ENCODE data around the gene GPRC5A. TPM values are rescaled to one million over a fixed set of nuclear protein-coding genes. Genes with fewer than 3 reads are reported as not detected.

The GPRC5A gene
- total and polyA plus RNA-seq, 10 of the 15 experiments (the other 5 are each of a cell fraction or from before 2014, with no cell fraction given) = 0.10 to 2.8 (median 1.1) TPM

- Histone ChIP-seq H3K9me3 (replicated peaks; ENCODE audit: control insufficient read depth, insufficient read depth, low read length) (no peaks in the 10 kb centered on the region), H3K9ac (ENCODE audit: control insufficient read depth, insufficient read depth, low read length) (no peak overlapping the region), H3K27ac (ENCODE audit: control insufficient read depth, insufficient read depth) (no peak overlapping the region), H3K36me3 (ENCODE audit: control insufficient read depth in 2 of 2, insufficient read depth in 2 of 2, low read length in 1 of 2) (no peaks in the 10 kb centered on the region), H4K20me1 (ENCODE audit: control insufficient read depth, insufficient read depth) (no peaks in the 10 kb centered on the region), H3K79me2 (ENCODE audit: control insufficient read depth, insufficient read depth, low read length) (no peaks in the 10 kb centered on the region), H2AFZ (ENCODE audit: control insufficient read depth, low read depth, low read length) (no peak overlapping the region), H3K4me3 (no peak overlapping the region), H3K4me1 (ENCODE audit: control insufficient read depth, insufficient read depth, low read length) (no peaks in the 10 kb centered on the region), H3K4me2 (ENCODE audit: control insufficient read depth, insufficient read depth) (no peak overlapping the region), H3K27me3 (replicated peaks in 1 of 2; ENCODE audit: control insufficient read depth in 2 of 2, insufficient read depth in 2 of 2, low read length in 1 of 2) (peaks cover 0 to 3% of the 10 kb centered on the region in 2 experiments; a peak in 1 of 4 replicates)
- ChIA-PET RAD21 (ENCODE audit: unreplicated experiment) (no interaction called here), CTCF (no interaction called here), POLR2A (interaction anchor here (0.7 kb wide), 1 partner anchor 41 kb away, joined by 5 read pairs; no protein-coding TSS in a partner anchor), SMC1A (ENCODE audit: uncharacterized antibody, unreplicated experiment) (no interaction called here)
- DNase-seq (ENCODE audit: low read depth, low spot score) (no peak), FAIRE-seq (no peak), ATAC-seq (no peak)
- TF ChIP-seq RAD51 (IDR thresholded peaks at IDR 0.05) (no peak), POLR2AphosphoS5 (IDR thresholded peaks at IDR 0.05; ENCODE audit: low read length) (no peak), CHD4 (IDR thresholded peaks at IDR 0.05) (no peak), MYC (IDR thresholded peaks at IDR 0.05; ENCODE audit: insufficient read depth, insufficient read length, insufficient replicate concordance, low read length, severe bottlenecking) (no peak), POLR2AphosphoS2 (IDR thresholded peaks at IDR 0.05; ENCODE audit: low read depth, low read length) (no peak), TAF1 (IDR thresholded peaks at IDR 0.05; ENCODE audit: borderline replicate concordance, low read depth, low read length) (no peak), ATF7 (IDR thresholded peaks at IDR 0.05; ENCODE audit: low read depth) (no peak), RELA (IDR thresholded peaks at IDR 0.05; ENCODE audit: borderline replicate concordance, partially characterized antibody) (no peak)
- TF ChIP-seq, protein P1, sequence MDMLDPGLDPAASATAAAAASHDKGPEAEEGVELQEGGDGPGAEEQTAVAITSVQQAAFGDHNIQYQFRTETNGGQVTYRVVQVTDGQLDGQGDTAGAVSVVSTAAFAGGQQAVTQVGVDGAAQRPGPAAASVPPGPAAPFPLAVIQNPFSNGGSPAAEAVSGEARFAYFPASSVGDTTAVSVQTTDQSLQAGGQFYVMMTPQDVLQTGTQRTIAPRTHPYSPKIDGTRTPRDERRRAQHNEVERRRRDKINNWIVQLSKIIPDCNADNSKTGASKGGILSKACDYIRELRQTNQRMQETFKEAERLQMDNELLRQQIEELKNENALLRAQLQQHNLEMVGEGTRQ (IDR thresholded peaks at IDR 0.05; ENCODE audit: borderline replicate concordance, low read depth, low read length) = no peak
- intact Hi-C loops (cut with micrococcal nuclease; ENCODE audit: unreplicated experiment) = no loop called here
- no TSS peak for BruUV-seq (replicated peaks)
- in situ Hi-C loops (cut with MboI) = no loop called here
- WGBS (ENCODE audit: insufficient coverage, insufficient replicate concordance, low lambda C conversion rate, missing lambda C conversion rate) = 67% methylated on average over 14 of the region's 14 CpGs
Measured at GRCh38 chr12:12903642-12904609, 12.6 kb downstream of the GPRC5A start.

Measured in GM12878 (cell line).